A549 (cell line): ENCODE results near the gene RPL10.

Source experiments
- CTCF ChIP-seq: fragments of >200 bp; sonication (Bioruptor Twin); formaldehyde crosslinking; IDR thresholded peaks from 3 replicates; pipeline ENCODE4 v1.5.1; 2016
- FOSB ChIP-seq: fragments of 250-450 bp; sonication (Bioruptor Pico); IDR thresholded peaks from 2 replicates; pipeline ENCODE4 v1.5.0; 2020; ENCODE audit warnings: mild to moderate bottlenecking, moderate library complexity
- HDAC2 ChIP-seq: fragments of 200-600 bp; sonication (generic); IDR thresholded peaks from 2 replicates; pipeline ENCODE4 v1.6.1; 2016
- MAZ ChIP-seq: fragments of 150-350 bp; IDR thresholded peaks from 2 replicates; pipeline ENCODE4 v1.6.1; 2014; ENCODE audit warnings: antibody characterized with exemption, low read depth, low read length, borderline replicate concordance
- PBX3 ChIP-seq: IDR thresholded peaks from 2 replicates; pipeline ENCODE4 v1.6.1; 2012
- POLR2A ChIP-seq: IDR thresholded peaks from 2 replicates; pipeline ENCODE4 v1.6.1; 2012; ENCODE audit warnings: mild to moderate bottlenecking, low read length
- RAD21 ChIP-seq, 2 experiments: fragments of >200 bp in 1 of 2; sonication (Bioruptor Twin) in 1 of 2; formaldehyde crosslinking in 1 of 2; IDR thresholded peaks in 1 of 2; conservative IDR thresholded peaks in 1 of 2; 2 replicates in 1 of 2; 3 replicates in 1 of 2; pipeline ENCODE4 v1.6.1; 2012 to 2018; ENCODE audit warnings: inconsistent platforms in 1 of 2
- RARB ChIP-seq: fragments of 250-450 bp; sonication (Bioruptor Pico); IDR thresholded peaks from 2 replicates; pipeline ENCODE4 v1.8.0; 2021; ENCODE audit warnings: mild to moderate bottlenecking, moderate library complexity
- TP53 ChIP-seq: fragments of 250-450 bp; sonication (Bioruptor Pico); IDR thresholded peaks from 2 replicates; pipeline ENCODE4 v1.5.0; 2021; ENCODE audit warnings: mild to moderate bottlenecking, moderate library complexity

- TF ChIP-seq CTCF, result no peak
- no peak for TF ChIP-seq RAD21 (conservative IDR thresholded peaks at IDR 0.05 in 1 of 2, IDR thresholded peaks at IDR 0.05 in 1 of 2)
- no peak for TF ChIP-seq MAZ
- no peak for TF ChIP-seq POLR2A
- TF ChIP-seq HDAC2, result no peak
- no peak for TF ChIP-seq RARB
- no peak for TF ChIP-seq PBX3
- TF ChIP-seq TP53 (CRISPR knock-in tag), result no peak
- no peak for TF ChIP-seq FOSB (CRISPR knock-in tag)
Observed at GRCh38 chrX:154354516-154354915, 43.7 kb upstream of the RPL10 start.
